GM12801 (cell line): ENCODE measurements around the gene ZNF140.

Experiments
- CTCF ChIP-seq: IDR thresholded peaks from one replicate; pipeline ENCODE4 v1.5.1; 2011; ENCODE audit warnings: control low read depth; ENCODE audit not compliant: insufficient read length; ENCODE audit errors: extremely low read depth

ZNF140 gene

DNA sequence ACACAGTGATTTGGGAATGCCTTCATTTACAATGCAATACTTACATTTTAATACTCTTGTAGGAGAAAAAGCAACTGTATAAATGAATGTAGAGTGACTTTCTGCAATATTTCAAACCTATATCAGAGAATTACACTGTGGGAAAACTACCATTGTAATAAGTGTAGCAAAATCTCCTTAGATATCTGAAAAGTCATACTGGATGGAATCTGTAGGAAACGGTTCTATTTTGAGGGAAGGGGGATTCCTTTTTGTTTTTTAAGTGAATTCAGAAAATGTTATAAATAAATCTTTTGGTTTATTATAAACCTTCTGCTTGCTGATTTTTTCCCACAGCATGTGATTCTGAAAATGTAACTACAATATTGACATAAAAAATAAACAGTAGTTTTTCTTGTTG, 26.4 kb downstream of the ZNF140 start:
- TF ChIP-seq CTCF = no peak

DNA sequence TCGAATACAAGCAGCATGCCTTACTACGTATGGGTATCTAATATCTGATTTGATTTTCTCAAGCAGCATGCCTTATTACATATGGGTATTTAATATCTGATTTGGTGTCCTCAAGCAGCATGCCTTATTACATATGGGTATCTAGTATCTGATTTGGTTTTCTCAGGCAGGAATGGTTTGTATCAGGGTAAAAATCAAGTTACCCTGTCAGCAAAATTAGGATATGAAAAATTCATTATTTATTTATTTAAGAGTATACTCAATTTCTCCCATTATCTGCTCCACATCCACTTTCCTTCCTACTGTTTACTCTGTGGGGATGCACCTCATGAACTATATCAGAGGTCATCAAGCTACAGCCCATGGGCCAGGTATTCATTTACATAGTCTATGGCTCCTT, 27.4 kb downstream of the ZNF140 start:
- TF ChIP-seq CTCF = no peak

DNA sequence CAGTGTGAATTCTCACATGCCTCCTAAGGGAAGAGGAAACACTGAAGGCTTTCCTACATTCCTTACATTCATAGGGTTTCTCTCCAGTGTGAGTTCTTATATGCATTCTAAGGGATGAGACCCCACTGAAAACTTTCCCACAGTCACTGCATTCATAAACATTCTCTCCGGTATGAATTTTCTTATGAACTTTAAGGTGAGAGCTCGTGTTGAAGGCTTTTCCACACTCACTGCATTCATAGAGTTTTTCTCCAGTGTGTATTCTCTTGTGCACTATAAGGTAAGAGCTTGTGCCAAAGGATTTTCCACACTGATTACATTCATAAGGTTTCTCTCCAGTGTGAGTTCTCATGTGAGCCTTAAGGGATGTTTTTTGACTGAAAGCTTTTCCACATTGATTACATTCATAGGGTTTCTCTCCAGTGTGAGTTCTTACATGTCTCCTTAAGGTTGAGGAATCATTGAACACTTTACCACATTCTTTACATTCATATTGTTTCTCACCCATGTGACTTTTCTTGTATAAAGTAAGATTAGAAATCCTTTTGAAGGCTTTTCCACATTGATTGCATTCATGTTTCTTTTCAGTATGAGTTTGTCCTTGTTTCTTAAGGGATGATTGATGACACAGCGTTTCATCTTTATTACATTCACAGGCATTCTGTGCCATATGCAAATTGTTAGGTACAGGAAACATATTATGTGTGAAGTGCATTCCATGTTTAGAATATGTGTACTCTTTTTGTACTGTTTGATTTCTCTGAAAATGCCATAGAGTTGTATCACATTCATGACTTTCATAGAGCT, 39.9 kb downstream of the ZNF140 start:
- no peak for TF ChIP-seq CTCF

GRCh38 chr12:133124674-133125073, 44.0 kb downstream of the ZNF140 start:
- TF ChIP-seq CTCF = no peak

DNA sequence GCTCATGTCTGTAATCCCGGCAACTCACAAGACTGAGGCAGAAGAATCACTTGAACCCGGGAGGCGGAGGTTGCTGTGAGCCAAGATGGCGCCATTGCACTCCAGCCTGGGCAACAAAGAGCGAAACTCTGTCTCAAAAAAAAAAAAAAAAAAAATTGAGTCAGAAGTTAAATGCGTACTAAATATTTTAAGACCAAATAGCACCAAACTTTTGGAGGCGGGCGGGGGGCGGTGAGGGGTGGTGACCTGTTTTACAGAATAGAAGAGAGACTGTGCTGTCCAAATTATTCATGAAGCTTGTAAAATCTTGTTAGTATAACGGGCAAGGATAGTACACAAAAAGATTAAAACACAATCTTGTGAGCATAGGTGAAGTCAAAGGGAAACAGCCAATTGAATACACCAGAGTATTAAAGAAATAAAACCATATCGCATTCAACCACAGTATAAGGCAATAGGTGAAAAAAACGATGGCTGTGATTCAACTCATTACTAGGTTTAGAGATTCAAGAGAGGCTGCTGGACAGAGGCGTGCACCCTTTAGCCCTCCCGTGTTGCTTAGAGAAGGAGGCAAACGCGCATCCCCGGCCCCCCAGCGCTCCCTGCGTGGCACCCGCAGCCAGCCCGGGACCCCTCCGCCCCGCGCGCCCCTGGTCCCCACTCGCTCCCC, 48.8 kb downstream of the ZNF140 start:
- no peak for TF ChIP-seq CTCF

GRCh38 chr12:133130038-133130807, 49.5 kb downstream of the ZNF140 start, which contains the start of the genes ZNF10 and ZNF891:
Gene ZNF10, plus strand, starts transcription at chr12:133130627. Its CDS starts 13,866 bp downstream, at chr12:133144493.
Gene ZNF891, minus strand, starts transcription at chr12:133130274. Its CDS starts 8,356 bp downstream, at chr12:133121918.
- TF ChIP-seq CTCF = no peak

DNA sequence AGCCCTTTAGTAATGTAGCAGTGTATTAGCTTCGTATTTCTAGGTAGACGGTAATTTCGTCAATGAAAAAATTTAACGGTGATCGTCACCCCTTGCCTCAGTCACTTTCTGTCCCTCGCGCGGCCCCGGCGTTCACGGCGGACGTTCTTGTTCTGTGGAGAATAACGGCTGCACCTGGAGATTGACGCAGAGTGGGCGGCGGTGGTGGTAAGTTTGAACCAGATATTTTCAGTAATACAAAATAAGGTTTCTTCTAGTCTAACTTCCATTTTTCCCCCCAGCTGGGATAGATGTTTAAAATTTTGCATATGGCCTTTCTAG, 50.0 kb downstream of the ZNF140 start:
- no peak for TF ChIP-seq CTCF
